GM12878 (cell line): ENCODE measurements around the gene PAX3. TPM values are rescaled to one million over a fixed set of nuclear protein-coding genes. Genes with fewer than 3 reads are reported as not detected.

Experiments
- ATAC-seq: fragments of 200-7000 bp; cut with Tn5 transposase; 3 replicates; pipeline ENCODE4 v1.9.1; 2020; ENCODE audit warnings: mild to moderate bottlenecking, moderate library complexity
- BruUV-seq: library from RNA; stranded (reverse); fragments of 400-500 nt; replicated peaks from 2 replicates; lab custom pipeline; 2021; lab: Mats Ljungman, UMichigan
- CTCF ChIA-PET: fragments of 300-600 bp; sonication (Branson Sonifier 250); formaldehyde crosslinking; extraction: SDS; loops from one replicate; lab custom pipeline; 2021; ENCODE audit warnings: inconsistent platforms; lab: Yijun Ruan, JAX
- POLR2A ChIA-PET: fragments of 350-600 bp; formaldehyde crosslinking; extraction: SDS; loops from one replicate; lab custom pipeline; 2021; ENCODE audit warnings: inconsistent platforms; lab: Charles Lee
- RAD21 ChIA-PET: fragments of 300-600 bp; sonication (Branson Sonifier 250); formaldehyde crosslinking; loops from one replicate; lab custom pipeline; 2023; ENCODE audit warnings: antibody characterized with exemption; ENCODE audit not compliant: unreplicated experiment; lab: Charles Lee
- SMC1A ChIA-PET: fragments of 300-600 bp; sonication (Branson Sonifier 250); formaldehyde crosslinking; loops from one replicate; lab custom pipeline; 2023; ENCODE audit not compliant: unreplicated experiment, uncharacterized antibody; lab: Charles Lee
- DNase-seq: peaks from one replicate; pipeline ENCODE4 v3.0.0-alpha.2; 2011; ENCODE audit warnings: low read depth, low spot score
- FAIRE-seq: peaks from 3 replicates; lab custom pipeline; 2011; peaks lifted over from hg19 to GRCh38; lab: Jason Lieb, UNC
- H2AFZ ChIP-seq: 2 replicates; pipeline ENCODE4 v1.6.0; 2011; ENCODE audit warnings: low read depth, low read length, control low read depth; ENCODE audit not compliant: control insufficient read depth
- H3K27ac ChIP-seq: 2 replicates; pipeline ENCODE4 v1.5.1; 2011; ENCODE audit warnings: control low read depth; ENCODE audit not compliant: control insufficient read depth, insufficient read depth
- H3K27me3 ChIP-seq, 2 experiments: replicated peaks in 1 of 2; 2 replicates each; pipeline versions ENCODE4 v1.6.0 to v1.6.1; 2011; ENCODE audit warnings: low read length in 1 of 2; ENCODE audit not compliant: control insufficient read depth in 2 of 2, insufficient read depth in 2 of 2
- H3K36me3 ChIP-seq, 2 experiments: 2 replicates each; pipeline ENCODE4 v1.5.1; 2011; ENCODE audit warnings: low read length in 1 of 2; ENCODE audit not compliant: control insufficient read depth in 2 of 2, insufficient read depth in 2 of 2
- H3K4me1 ChIP-seq: 2 replicates; pipeline ENCODE4 v1.6.1; 2011; ENCODE audit warnings: mild to moderate bottlenecking, low read length, moderate library complexity, mixed read lengths; ENCODE audit not compliant: control insufficient read depth, insufficient read depth
- H3K4me2 ChIP-seq: 2 replicates; pipeline ENCODE4 v1.6.0; 2011; ENCODE audit warnings: control low read depth; ENCODE audit not compliant: control insufficient read depth, insufficient read depth
- H3K4me3 ChIP-seq: fragments of 200-600 bp; sonication (generic); 2 replicates; pipeline ENCODE4 v1.5.1; 2016
- H3K79me2 ChIP-seq: 2 replicates; pipeline ENCODE4 v1.6.0; 2011; ENCODE audit warnings: low read length; ENCODE audit not compliant: control insufficient read depth, insufficient read depth
- H3K9ac ChIP-seq: 2 replicates; pipeline ENCODE4 v1.8.0; 2011; ENCODE audit warnings: low read length, control low read depth, mixed read lengths; ENCODE audit not compliant: control insufficient read depth, insufficient read depth
- H3K9me3 ChIP-seq: replicated peaks from 3 replicates; pipeline ENCODE4 v1.5.1; 2011; ENCODE audit warnings: mild to moderate bottlenecking, low read length; ENCODE audit not compliant: control insufficient read depth, insufficient read depth
- H4K20me1 ChIP-seq: 2 replicates; pipeline ENCODE4 v1.6.0; 2011; ENCODE audit not compliant: control insufficient read depth, insufficient read depth
- CBX3 ChIP-seq: fragments of 200-600 bp; sonication (generic); IDR thresholded peaks from 2 replicates; pipeline ENCODE4 v1.6.1; 2016; ENCODE audit warnings: low read depth, borderline replicate concordance
- CEBPZ ChIP-seq: fragments of 150-350 bp; IDR thresholded peaks from 2 replicates; pipeline ENCODE4 v1.6.1; 2016; ENCODE audit warnings: low read depth, low read length
- IKZF1 ChIP-seq: fragments of 450-650 bp; conservative IDR thresholded peaks from 2 replicates; pipeline ENCODE4 v1.6.1; 2017; ENCODE audit warnings: antibody characterized with exemption, mild to moderate bottlenecking
- TARDBP ChIP-seq: IDR thresholded peaks from 2 replicates; pipeline ENCODE4 v1.6.1; 2016; ENCODE audit warnings: borderline replicate concordance
- WGBS: methylation state at CpG from one replicate; pipeline ENCODE4 v1.1.6; 2016; ENCODE audit warnings: low lambda C conversion rate; ENCODE audit not compliant: insufficient replicate concordance, insufficient coverage; ENCODE audit errors: missing lambda C conversion rate; 5-methylcytosine and 5-hydroxymethylcytosine counted together
- in situ Hi-C: fragments of 300-500 bp; cut with MboI; formaldehyde crosslinking; loops from 9 replicates; pipeline ENCODE4 v1.14.3; 2018; ENCODE audit warnings: mixed read lengths
- intact Hi-C: fragments of 100-400 bp; cut with micrococcal nuclease; formaldehyde crosslinking; loops from one replicate; pipeline ENCODE4 v1.14.2; 2022; ENCODE audit not compliant: unreplicated experiment
- polyA plus RNA-seq, 11 experiments: library from polyadenylated mRNA; depleted of rRNA in 4 of 11; unstranded in 6 of 11; stranded (reverse) in 5 of 11; fragments of >200 nt; fragmentation: Nextera tagmentation in 4 of 11; fragmentation: Illumina TruSeq in 1 of 11; extraction: Ambion mirVana in 4 of 11; extraction: Trizol in 1 of 11; gene quantifications; 1 replicate in 1 of 11; 2 replicates in 10 of 11; pipeline versions ENCODE4 v1.2.1 to v1.2.3, GENCODE V29; 2011 to 2016; ENCODE audit warnings: inconsistent platforms in 2 of 11, missing spikeins in 2 of 11, low read depth in 1 of 11
- total RNA-seq, 4 experiments: library from RNA; depleted of rRNA in 3 of 4; stranded (reverse); fragments of >200 nt in 3 of 4; fragmentation: Illumina TruSeq in 1 of 4; extraction: Trizol in 1 of 4; gene quantifications; 2 replicates each; pipeline versions ENCODE4 v1.2.1 to v1.2.3, GENCODE V29; 2013 to 2021
- TF ChIP-seq, protein P1 (sequence below): fragments of 450-650 bp; IDR thresholded peaks from 2 replicates; pipeline ENCODE4 v1.6.1; 2018; ENCODE audit warnings: borderline replicate concordance, mild to moderate bottlenecking; ENCODE audit not compliant: partially characterized antibody

The PAX3 gene
- total and polyA plus RNA-seq, 10 of the 15 experiments (the other 5 are each of a cell fraction or from before 2014, with no cell fraction given), result not detected

- BruUV-seq, result no TSS peak
- no peak for ATAC-seq
- ChIA-PET SMC1A (no interaction called here), POLR2A (no interaction called here), CTCF (interaction anchor here (0.8 to 1.2 kb wide), 3 partner anchors 9 to 259 kb away, joined by 3 to 5 read pairs (median 4); no protein-coding TSS in a partner anchor), RAD21 (interaction anchor here (1.1 kb wide), 1 partner anchor 69 kb away, joined by 3 read pairs; no protein-coding TSS in a partner anchor)
- TF ChIP-seq, protein P1, sequence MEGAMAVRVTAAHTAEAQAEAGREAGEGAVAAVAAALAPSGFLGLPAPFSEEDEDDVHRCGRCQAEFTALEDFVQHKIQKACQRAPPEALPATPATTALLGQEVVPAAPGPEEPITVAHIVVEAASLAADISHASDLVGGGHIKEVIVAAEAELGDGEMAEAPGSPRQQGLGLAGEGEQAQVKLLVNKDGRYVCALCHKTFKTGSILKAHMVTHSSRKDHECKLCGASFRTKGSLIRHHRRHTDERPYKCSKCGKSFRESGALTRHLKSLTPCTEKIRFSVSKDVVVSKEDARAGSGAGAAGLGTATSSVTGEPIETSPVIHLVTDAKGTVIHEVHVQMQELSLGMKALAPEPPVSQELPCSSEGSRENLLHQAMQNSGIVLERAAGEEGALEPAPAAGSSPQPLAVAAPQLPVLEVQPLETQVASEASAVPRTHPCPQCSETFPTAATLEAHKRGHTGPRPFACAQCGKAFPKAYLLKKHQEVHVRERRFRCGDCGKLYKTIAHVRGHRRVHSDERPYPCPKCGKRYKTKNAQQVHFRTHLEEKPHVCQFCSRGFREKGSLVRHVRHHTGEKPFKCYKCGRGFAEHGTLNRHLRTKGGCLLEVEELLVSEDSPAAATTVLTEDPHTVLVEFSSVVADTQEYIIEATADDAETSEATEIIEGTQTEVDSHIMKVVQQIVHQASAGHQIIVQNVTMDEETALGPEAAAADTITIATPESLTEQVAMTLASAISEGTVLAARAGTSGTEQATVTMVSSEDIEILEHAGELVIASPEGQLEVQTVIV, result no peak
- TF ChIP-seq CEBPZ (no peak), TARDBP (no peak), IKZF1 (no peak), CBX3 (no peak)
- H3K4me2 ChIP-seq, result no peak overlapping the region
- peaks cover 3% of the 10 kb centered on the region for H3K4me1 ChIP-seq
- H3K27ac ChIP-seq, result no peak overlapping the region
- WGBS, result 38% methylated on average over 40 of the region's 42 CpGs
- in situ Hi-C loops, result loop anchor here (5.0 to 25.0 kb wide), 2 partner anchors 251 to 601 kb away; no protein-coding TSS in a partner anchor
- no peaks in the 10 kb centered on the region; a peak in 1 of 4 replicates for H3K36me3 ChIP-seq
- no peaks in the 10 kb centered on the region for H3K9me3 ChIP-seq
- intact Hi-C loops, result loop anchor here (5.0 kb wide), 1 partner anchor 254 kb away; no protein-coding TSS in a partner anchor
- no peaks in the 10 kb centered on the region for H3K79me2 ChIP-seq
- H3K9ac ChIP-seq, result no peak overlapping the region
- H2AFZ ChIP-seq, result no peak overlapping the region
- DNase-seq, result no peak
- FAIRE-seq, result no peak
- H3K27me3 ChIP-seq, result peaks cover 20 to 44% of the 10 kb centered on the region in 2 experiments
- H3K4me3 ChIP-seq, result no peak overlapping the region
- no peaks in the 10 kb centered on the region for H4K20me1 ChIP-seq
Measured at GRCh38 chr2:222311319-222311977, 12.7 kb upstream of the PAX3 start.
